Measurements from ENCODE around the gene MGRN1. TPM values are rescaled to one million over a fixed set of nuclear protein-coding genes. Genes with fewer than 3 reads are reported as not detected.

Gene MGRN1
- total and polyA plus RNA-seq, 2 of the 13 experiments (the other 11 are each of a cell fraction or from before 2014, with no cell fraction given), result 11.9 to 12.6 TPM

DNA sequence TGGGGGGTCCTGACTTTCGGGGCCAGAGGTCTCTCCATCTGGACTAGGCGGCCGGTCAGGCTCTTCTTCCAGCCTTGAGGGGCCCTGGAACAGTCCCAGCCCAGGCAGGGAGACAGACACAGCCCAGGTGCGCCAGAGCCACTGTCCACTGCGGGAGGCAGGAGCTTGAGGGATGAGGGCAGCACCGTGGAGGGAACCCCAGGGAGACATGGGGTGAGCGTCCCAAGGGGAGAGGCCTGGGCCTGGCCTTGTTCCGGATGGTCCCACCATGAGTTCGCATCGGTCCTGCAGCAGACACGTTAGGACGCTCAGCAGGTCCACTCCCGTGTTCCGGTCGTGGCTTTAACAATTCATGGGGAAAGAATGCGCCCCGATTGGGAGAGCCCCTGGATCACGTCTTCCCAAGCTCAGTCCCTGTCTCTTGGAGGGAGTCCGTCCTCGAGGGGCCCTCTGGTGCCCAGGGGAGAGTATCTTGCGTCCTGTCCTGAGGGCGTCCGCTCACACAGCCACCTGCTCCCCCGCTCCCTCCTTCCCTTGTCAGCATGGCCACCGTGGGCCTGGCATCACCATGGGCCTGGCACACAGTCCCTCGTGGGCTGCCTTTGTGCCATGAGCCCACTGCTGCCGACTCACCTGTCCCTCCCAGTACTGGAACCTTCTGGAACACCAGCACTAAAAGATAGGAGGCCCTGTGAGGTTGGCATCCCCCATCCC, 62.0 kb downstream of the MGRN1 start:
- in situ Hi-C loops (cut with HindIII; ENCODE audit: extremely low pct_ligation_motif_present, low pct_unique_long_range_greater_than_20kb) (no loop called here), intact Hi-C loops (cut with micrococcal nuclease; ENCODE audit: unreplicated experiment) (no loop called here)
- no peak for ATAC-seq
- POLR2A ChIA-PET, result no interaction called here
- TF ChIP-seq THYN1 (CRISPR knock-in tag; IDR thresholded peaks at IDR 0.05; ENCODE audit: borderline replicate concordance, low read depth) (no peak), RBM22 (optimal IDR thresholded peaks at IDR 0.05; ENCODE audit: low read length) (peak; percentile 13)
- no peaks in the 10 kb centered on the region for H3K79me2 ChIP-seq (ENCODE audit: insufficient read depth, low read length)
- H3K9me3 ChIP-seq (ENCODE audit: low read length), result no peaks in the 10 kb centered on the region
- no peak for FAIRE-seq
- H3K9ac ChIP-seq (ENCODE audit: insufficient read depth, low read depth, low read length), result no peak overlapping the region
- no peak overlapping the region for H3K4me2 ChIP-seq (ENCODE audit: low read depth, low read length)
- 92% methylated on average over 12 of the region's 27 CpGs for WGBS (ENCODE audit: low lambda C conversion rate)
- no peaks in the 10 kb centered on the region for H4K20me1 ChIP-seq (ENCODE audit: insufficient read depth, low read length)
- DNase-seq (ENCODE audit: low spot score), result no peak
- CTCF ChIA-PET (ENCODE audit: low intra/inter-chr PET ratio, low total read pairs), result no interaction called here
- no peaks in the 10 kb centered on the region for H3K27me3 ChIP-seq (ENCODE audit: control insufficient read depth in 1 of 2, insufficient read depth in 2 of 2, low read length in 2 of 2)
- H3K36me3 ChIP-seq (replicated peaks in 1 of 2; ENCODE audit: control insufficient read depth in 1 of 2, insufficient read depth in 2 of 2, low read length in 2 of 2), result peaks cover 29 to 45% of the 10 kb centered on the region in 2 experiments; a peak in 4 of 5 replicates
- H2AFZ ChIP-seq (ENCODE audit: low read length), result no peak overlapping the region
- no peak overlapping the region for H3K27ac ChIP-seq (ENCODE audit: extremely low read length, insufficient read depth, low read length)
- no peak overlapping the region for H3K4me3 ChIP-seq (replicated peaks in 1 of 3; ENCODE audit: insufficient read depth in 1 of 3, low read depth in 2 of 3, low read length in 3 of 3)
- no TSS peak for BruUV-seq (replicated peaks)
- H3K4me1 ChIP-seq (ENCODE audit: insufficient read depth, low read length), result no peaks in the 10 kb centered on the region

DNA sequence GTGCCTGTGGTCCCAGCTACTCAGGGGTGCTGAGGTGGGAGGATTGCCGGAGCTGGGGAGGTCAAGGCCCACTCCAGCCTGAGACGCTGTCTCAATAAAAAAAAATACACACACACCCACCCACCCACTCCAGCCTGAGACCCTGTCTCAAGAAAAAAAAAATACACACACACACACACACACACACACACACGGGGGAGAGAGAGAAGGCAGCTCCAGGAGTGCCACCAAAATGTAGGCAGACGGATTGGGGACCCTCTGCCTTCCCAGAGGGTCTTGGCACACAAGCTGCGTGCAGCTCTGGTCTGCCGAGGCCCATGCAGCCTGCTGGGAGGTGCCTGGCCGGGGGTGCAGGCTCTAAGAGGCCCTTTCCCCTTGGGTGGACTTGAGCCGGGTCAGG, 62.8 kb downstream of the MGRN1 start:
- no peak overlapping the region for H3K4me2 ChIP-seq (ENCODE audit: low read depth, low read length)
- H3K36me3 ChIP-seq (replicated peaks in 1 of 2; ENCODE audit: control insufficient read depth in 1 of 2, insufficient read depth in 2 of 2, low read length in 2 of 2), result peaks cover 26 to 39% of the 10 kb centered on the region in 2 experiments; a peak in 4 of 5 replicates
- no peaks in the 10 kb centered on the region for H4K20me1 ChIP-seq (ENCODE audit: insufficient read depth, low read length)
- H3K27ac ChIP-seq (ENCODE audit: extremely low read length, insufficient read depth, low read length), result no peak overlapping the region
- no peak overlapping the region for H2AFZ ChIP-seq (ENCODE audit: low read length)
- no peaks in the 10 kb centered on the region for H3K79me2 ChIP-seq (ENCODE audit: insufficient read depth, low read length)
- intact Hi-C loops (cut with micrococcal nuclease; ENCODE audit: unreplicated experiment), result no loop called here
- no TSS peak for BruUV-seq (replicated peaks)
- 92% methylated on average over 6 of the region's 8 CpGs for WGBS (ENCODE audit: low lambda C conversion rate)
- POLR2A ChIA-PET, result no interaction called here
- H3K9ac ChIP-seq (ENCODE audit: insufficient read depth, low read depth, low read length), result no peak overlapping the region
- H3K9me3 ChIP-seq (ENCODE audit: low read length), result no peaks in the 10 kb centered on the region
- ATAC-seq (no peak), FAIRE-seq (no peak), DNase-seq (ENCODE audit: low spot score) (no peak)
- peaks cover 7% of the 10 kb centered on the region for H3K4me1 ChIP-seq (ENCODE audit: insufficient read depth, low read length)
- CTCF ChIA-PET (ENCODE audit: low intra/inter-chr PET ratio, low total read pairs), result no interaction called here
- no peak overlapping the region for H3K4me3 ChIP-seq (replicated peaks in 1 of 3; ENCODE audit: insufficient read depth in 1 of 3, low read depth in 2 of 3, low read length in 3 of 3)
- no peaks in the 10 kb centered on the region for H3K27me3 ChIP-seq (ENCODE audit: control insufficient read depth in 1 of 2, insufficient read depth in 2 of 2, low read length in 2 of 2)
- in situ Hi-C loops (cut with HindIII; ENCODE audit: extremely low pct_ligation_motif_present, low pct_unique_long_range_greater_than_20kb), result no loop called here
- TF ChIP-seq, protein P1, sequence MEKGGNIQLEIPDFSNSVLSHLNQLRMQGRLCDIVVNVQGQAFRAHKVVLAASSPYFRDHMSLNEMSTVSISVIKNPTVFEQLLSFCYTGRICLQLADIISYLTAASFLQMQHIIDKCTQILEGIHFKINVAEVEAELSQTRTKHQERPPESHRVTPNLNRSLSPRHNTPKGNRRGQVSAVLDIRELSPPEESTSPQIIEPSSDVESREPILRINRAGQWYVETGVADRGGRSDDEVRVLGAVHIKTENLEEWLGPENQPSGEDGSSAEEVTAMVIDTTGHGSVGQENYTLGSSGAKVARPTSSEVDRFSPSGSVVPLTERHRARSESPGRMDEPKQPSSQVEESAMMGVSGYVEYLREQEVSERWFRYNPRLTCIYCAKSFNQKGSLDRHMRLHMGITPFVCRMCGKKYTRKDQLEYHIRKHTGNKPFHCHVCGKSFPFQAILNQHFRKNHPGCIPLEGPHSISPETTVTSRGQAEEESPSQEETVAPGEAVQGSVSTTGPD (CRISPR knock-in tag; IDR thresholded peaks at IDR 0.05), result no peak
- TF ChIP-seq KAT7 (CRISPR knock-in tag; IDR thresholded peaks at IDR 0.05; ENCODE audit: borderline replicate concordance) (no peak), DPF2 (CRISPR knock-in tag; IDR thresholded peaks at IDR 0.05; ENCODE audit: borderline replicate concordance, low read depth) (no peak), MIER3 (CRISPR knock-in tag; IDR thresholded peaks at IDR 0.05; ENCODE audit: borderline replicate concordance) (no peak), TSC22D2 (CRISPR knock-in tag; IDR thresholded peaks at IDR 0.05; ENCODE audit: borderline replicate concordance) (no peak), ZNF788 (CRISPR knock-in tag; IDR thresholded peaks at IDR 0.05; ENCODE audit: borderline replicate concordance) (no peak), ZNF83 (CRISPR knock-in tag; IDR thresholded peaks at IDR 0.05; ENCODE audit: borderline replicate concordance) (no peak), ZNF773 (CRISPR knock-in tag; IDR thresholded peaks at IDR 0.05; ENCODE audit: borderline replicate concordance) (no peak), MBNL3 (CRISPR knock-in tag; conservative IDR thresholded peaks at IDR 0.05) (no peak), AGO2 (optimal IDR thresholded peaks at IDR 0.05; ENCODE audit: low read depth, low read length) (no peak)
- TF ChIP-seq, protein P2, sequence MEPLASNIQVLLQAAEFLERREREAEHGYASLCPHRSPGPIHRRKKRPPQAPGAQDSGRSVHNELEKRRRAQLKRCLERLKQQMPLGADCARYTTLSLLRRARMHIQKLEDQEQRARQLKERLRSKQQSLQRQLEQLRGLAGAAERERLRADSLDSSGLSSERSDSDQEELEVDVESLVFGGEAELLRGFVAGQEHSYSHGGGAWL (CRISPR knock-in tag; IDR thresholded peaks at IDR 0.05), result no peak

All from HepG2 (cell line).